Measurements from ENCODE around the gene SHISAL1. TPM values are rescaled to one million over a fixed set of nuclear protein-coding genes. Genes with fewer than 3 reads are reported as not detected.

The SHISAL1 gene
- total RNA-seq, 4 donors from 2014 or later, result 1.1 to 3.3 (median 1.4) TPM

DNA sequence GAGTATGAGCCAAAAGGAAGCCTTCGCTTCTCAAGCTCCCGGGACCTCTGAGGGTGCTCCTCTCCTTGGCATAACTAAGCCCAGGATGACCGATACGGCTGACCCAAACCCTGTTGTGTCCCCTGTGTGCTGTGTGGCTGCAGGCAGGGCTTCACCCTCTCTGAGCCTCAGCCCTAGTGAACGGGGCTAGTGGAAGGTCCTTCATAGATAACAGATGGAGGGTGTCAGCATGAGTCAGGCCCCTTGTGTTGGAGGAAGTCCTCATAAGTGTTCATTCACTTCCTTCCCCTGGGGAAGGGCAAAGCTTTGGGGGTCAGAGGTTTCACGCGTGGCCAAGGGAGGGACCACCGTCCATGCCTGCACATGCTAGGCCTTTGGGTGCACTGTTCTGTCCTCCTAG lies 21.5 kb downstream of the SHISAL1 start:
- H3K27me3 ChIP-seq, result no peaks in the 10 kb centered on the region
- DNase-seq, result no peak
- no peaks in the 10 kb centered on the region for H3K9me3 ChIP-seq
- no peak for TF ChIP-seq POLR2A (IDR thresholded peaks at IDR 0.05)
- TF ChIP-seq, protein P1, sequence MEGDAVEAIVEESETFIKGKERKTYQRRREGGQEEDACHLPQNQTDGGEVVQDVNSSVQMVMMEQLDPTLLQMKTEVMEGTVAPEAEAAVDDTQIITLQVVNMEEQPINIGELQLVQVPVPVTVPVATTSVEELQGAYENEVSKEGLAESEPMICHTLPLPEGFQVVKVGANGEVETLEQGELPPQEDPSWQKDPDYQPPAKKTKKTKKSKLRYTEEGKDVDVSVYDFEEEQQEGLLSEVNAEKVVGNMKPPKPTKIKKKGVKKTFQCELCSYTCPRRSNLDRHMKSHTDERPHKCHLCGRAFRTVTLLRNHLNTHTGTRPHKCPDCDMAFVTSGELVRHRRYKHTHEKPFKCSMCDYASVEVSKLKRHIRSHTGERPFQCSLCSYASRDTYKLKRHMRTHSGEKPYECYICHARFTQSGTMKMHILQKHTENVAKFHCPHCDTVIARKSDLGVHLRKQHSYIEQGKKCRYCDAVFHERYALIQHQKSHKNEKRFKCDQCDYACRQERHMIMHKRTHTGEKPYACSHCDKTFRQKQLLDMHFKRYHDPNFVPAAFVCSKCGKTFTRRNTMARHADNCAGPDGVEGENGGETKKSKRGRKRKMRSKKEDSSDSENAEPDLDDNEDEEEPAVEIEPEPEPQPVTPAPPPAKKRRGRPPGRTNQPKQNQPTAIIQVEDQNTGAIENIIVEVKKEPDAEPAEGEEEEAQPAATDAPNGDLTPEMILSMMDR (IDR thresholded peaks at IDR 0.05), result no peak
- no peak overlapping the region for H3K4me3 ChIP-seq
- no peak overlapping the region for H3K27ac ChIP-seq
- no peaks in the 10 kb centered on the region for H3K36me3 ChIP-seq
- H3K4me1 ChIP-seq, result no peaks in the 10 kb centered on the region

DNA sequence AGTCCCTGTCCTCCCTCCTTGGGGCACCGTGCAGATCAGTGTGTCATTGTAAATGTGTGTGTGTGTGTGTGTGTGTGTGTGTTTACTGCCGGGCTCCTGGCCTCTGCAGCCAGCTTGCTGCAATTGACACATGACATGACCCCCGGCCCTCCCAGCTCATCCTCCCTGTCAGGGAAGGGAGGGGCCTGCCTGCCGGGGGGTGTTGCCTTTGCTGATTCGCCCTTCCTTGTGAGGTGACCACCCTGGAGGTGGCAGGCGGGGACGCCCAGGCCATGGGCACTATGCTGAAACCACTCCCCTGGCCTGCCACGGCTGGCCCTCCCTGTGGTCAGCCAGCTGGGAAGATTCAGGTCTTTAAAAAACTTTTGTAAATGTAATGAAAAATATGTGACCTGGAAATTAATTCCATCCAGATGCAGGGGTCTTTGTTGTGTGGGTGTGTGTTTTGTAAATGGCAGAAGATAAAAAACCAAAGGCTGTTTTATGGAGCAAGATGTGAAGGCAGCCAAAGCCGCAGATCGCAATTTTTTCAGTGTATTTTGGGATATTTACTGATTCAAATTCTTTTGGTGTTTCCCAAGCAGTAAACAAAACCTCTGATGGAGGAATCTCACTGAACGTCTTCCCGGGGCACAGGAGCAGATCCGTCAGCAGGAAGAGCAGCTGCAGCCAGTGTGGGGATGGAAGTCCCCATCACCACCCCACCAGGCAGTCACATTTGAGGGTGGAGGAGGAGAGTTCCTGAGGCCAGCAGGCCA lies 23.2 kb downstream of the SHISAL1 start:
- Histone ChIP-seq H3K27me3 (no peaks in the 10 kb centered on the region), H3K9me3 (no peaks in the 10 kb centered on the region), H3K36me3 (no peaks in the 10 kb centered on the region), H3K4me1 (no peaks in the 10 kb centered on the region), H3K27ac (peak overlapping the region in 2 of 4 donors; percentile 50 to 57), H3K4me3 (no peak overlapping the region)
- no peak for DNase-seq
- TF ChIP-seq, protein P1 (IDR thresholded peaks at IDR 0.05), result no peak
- TF ChIP-seq POLR2A (IDR thresholded peaks at IDR 0.05), result no peak

DNA sequence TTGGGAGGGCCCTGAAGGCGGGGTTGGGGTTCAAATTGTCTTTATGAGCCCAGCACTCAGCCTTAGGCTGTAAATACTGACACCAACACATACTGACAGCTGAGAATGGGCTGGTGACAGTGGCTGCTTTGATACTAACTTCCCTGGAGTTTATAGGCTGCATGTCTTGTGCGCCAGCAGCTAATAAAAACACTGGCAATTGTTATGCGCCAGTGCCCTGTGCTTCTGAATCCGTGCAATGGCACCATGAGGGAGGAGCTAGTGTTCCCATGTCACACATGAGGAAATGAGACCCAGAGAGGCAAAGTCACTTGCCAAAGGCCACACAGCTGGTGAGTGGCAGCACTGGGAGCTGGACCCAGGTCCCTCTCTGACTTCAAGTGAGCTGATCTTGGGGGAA lies 23.8 kb downstream of the SHISAL1 start:
- Histone ChIP-seq H3K27ac (peak overlapping the region in 2 of 4 donors; percentile 50 to 57), H3K9me3 (no peaks in the 10 kb centered on the region), H3K27me3 (no peaks in the 10 kb centered on the region), H3K4me3 (no peak overlapping the region), H3K4me1 (no peaks in the 10 kb centered on the region), H3K36me3 (no peaks in the 10 kb centered on the region)
- TF ChIP-seq POLR2A (IDR thresholded peaks at IDR 0.05), result no peak
- TF ChIP-seq, protein P1 (IDR thresholded peaks at IDR 0.05), result no peak
- DNase-seq, result no peak

DNA sequence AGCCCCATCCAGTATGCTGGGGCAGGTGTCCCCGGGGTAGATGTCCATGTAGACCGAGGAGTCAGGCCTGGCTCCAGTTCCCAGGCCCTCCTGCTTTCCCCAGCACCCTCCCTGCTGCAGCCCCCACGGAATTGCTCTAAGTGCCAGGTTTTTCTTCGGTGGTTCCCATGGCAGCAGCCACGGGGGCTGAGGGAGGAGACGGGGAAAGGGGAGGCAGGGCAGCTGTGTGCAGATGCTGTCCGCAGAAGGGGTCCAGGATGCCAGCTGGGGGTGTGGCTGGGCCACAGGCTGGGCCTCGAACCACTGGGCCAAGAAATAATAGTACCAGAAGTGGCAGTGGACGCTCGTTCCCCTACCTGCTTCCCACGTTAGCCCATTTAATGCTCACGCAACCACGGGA lies 25.0 kb downstream of the SHISAL1 start:
- H3K36me3 ChIP-seq, result no peaks in the 10 kb centered on the region
- no peak overlapping the region for H3K4me3 ChIP-seq
- no peak overlapping the region for H3K27ac ChIP-seq
- no peaks in the 10 kb centered on the region for H3K27me3 ChIP-seq
- H3K4me1 ChIP-seq, result no peaks in the 10 kb centered on the region
- no peak for TF ChIP-seq POLR2A (IDR thresholded peaks at IDR 0.05)
- TF ChIP-seq, protein P1 (IDR thresholded peaks at IDR 0.05), result no peak
- no peaks in the 10 kb centered on the region for H3K9me3 ChIP-seq
- DNase-seq, result no peak

DNA sequence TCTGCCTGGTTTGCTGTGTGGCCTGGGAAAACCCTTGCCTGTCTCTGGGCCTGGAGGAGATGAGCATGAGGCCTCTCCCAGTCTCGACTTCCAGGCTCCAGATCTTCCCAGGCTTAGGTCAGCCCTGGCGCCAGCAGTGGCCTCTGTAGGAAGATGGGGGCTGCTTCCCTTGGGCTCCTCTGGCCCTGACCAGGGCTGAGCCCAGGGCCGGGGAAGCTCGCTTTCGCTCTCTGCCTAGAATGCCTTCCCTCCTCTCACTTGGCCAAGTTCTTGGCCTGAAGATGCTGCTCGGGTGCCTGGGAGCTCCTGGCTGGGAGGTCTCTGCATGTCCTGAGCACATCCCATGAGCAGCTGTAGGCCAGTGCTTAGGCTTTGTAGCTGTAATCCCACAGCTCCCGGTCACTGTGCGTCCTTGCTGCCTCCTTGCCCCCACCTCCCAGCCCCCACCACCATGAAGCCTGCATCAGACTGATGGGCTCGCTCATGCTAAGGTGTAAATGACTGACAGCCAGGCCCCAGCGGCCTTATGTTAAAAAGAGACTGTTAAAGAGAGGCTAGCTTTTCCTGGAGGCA lies 25.5 kb downstream of the SHISAL1 start:
- H3K9me3 ChIP-seq, result no peaks in the 10 kb centered on the region
- no peak for DNase-seq
- no peaks in the 10 kb centered on the region for H3K27me3 ChIP-seq
- no peaks in the 10 kb centered on the region for H3K36me3 ChIP-seq
- H3K27ac ChIP-seq, result no peak overlapping the region
- no peaks in the 10 kb centered on the region for H3K4me1 ChIP-seq
- H3K4me3 ChIP-seq, result no peak overlapping the region
- no peak for TF ChIP-seq POLR2A (IDR thresholded peaks at IDR 0.05)
- TF ChIP-seq, protein P1 (IDR thresholded peaks at IDR 0.05), result no peak

All from Peyer's patch (tissue), 4 donors.